Measurements from ENCODE around the gene SULT1C3.

Gene SULT1C3

GRCh38 chr2:108304975-108305374, 65.2 kb downstream of the SULT1C3 start:
- DNase-seq (ENCODE audit: low read depth), result no peak

GRCh38 chr2:108305901-108306300, 66.1 kb downstream of the SULT1C3 start:
- DNase-seq (ENCODE audit: low read depth), result peak; percentile 75

- no peak for DNase-seq (ENCODE audit: low read depth)
Observed at GRCh38 chr2:108309903-108310302, 70.1 kb downstream of the SULT1C3 start.

Data from ELR (cell line).